NCI-H345 treated with DMSO at 0.1 percent for 48 hours (cell line): ENCODE measurements around the gene CALHM4.
"Not testable (repeated sequence)": the region's sequence is repeated elsewhere in the genome, so short reads cannot be mapped to it uniquely, and the experiment has no call there.

ENCODE experiments used
- DNase-seq: peaks from one replicate; lab custom pipeline; 2025; ENCODE audit not compliant: unreplicated experiment; lab: John Stamatoyannopoulos, UW

CALHM4 gene

DNA sequence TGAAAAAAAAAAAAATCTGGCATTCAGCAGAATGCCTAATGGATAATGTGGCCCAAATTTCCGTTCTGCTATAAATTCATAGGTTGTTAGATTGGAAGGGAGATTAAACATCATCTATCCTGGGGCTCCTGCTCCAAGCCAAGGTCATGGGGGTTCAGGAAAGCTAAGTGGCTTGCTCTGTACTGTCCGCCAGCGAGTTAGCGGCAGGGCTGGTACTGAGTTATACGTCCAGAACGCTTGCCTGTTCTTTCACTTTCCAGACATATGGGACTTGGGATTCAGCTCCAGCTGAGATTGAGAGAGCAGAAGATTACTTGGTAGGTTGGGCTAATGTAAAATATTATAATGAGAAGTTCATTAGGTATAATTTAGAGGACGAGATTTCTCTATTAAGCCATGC lies 18.6 kb downstream of the CALHM4 start:
- DNase-seq = no peak

DNA sequence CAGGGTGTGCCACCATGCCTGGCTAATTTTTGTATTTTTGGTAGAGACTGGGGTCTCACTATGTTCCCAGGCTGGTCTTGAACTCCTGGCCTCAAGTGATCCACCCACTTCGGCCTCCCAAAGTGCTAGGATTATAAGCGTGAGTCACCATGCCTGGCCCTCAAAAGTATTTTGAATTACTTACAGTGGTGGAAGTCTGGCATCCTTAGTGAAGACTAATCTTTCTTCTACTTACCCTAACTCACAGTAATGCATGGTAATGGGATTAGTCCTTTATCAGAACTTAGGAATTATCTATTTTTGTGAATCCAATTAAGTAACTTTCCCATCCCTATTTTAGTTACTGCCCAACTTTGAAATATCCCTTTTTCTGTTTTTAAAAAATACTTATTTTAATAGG lies 21.7 kb downstream of the CALHM4 start:
- no peak for DNase-seq

GRCh38 chr6:116577486-116577885 lies 23.9 kb downstream of the CALHM4 start:
- DNase-seq = no peak

- no peak for DNase-seq
Measured at GRCh38 chr6:116578335-116578734, 24.8 kb downstream of the CALHM4 start.

DNA sequence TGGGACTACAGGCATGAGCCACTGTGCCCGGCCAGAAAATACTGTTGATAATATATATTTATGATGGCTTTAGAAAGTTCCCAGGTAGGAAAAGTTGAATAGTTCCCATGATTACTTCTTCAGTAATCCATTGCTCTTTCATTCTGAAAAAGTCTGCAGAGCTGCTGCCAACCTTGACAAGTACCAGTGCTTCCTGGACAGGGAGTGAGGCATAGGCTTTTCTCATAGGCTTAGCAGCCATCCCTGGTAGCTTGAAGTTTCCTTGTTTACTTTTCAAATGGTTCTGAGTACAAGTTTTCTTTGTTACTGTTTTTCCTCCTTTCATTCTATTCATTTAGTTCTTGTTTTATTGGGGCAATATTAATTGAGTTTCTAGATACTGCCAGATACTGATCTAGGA lies 25.6 kb downstream of the CALHM4 start:
- DNase-seq = no peak

DNA sequence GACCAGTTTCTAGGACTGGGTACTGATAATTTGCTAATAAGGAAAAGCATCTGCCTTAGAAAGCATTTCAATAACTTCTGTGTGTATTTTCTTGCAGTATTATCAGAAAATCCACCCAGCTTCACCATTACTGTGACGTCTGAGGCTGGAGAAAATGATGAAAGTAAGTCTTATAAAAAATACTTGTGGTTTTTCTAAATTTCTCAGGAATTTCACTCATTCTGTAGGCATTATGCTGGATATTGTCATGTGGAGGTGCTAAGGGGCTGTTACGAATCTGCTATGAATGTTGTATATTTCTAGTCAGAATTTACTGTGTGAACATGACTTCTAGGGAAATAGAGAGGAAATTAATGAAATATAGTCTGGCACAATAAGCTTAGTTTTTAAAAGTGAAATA lies 26.6 kb downstream of the CALHM4 start:
- DNase-seq = no peak

DNA sequence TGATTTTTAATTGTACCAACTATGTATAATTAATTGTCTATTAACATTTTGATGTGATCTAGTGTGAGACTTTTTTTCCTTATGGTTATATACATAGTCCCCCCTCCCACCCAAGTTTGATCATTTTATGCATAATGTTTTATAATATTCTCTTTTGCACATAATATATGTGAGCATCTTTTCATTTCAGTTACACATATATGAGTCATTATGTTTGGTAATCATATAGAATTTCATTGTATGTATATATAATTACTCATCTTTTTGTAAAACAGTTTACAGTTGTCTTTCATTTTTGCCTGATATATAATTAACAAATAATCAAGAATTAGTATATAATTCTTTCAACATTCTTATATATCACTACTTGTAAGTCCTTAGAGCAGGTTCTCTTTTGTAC lies 32.7 kb downstream of the CALHM4 start:
- no peak for DNase-seq

GRCh38 chr6:116586738-116587137 lies 33.2 kb downstream of the CALHM4 start:
- no peak for DNase-seq

DNA sequence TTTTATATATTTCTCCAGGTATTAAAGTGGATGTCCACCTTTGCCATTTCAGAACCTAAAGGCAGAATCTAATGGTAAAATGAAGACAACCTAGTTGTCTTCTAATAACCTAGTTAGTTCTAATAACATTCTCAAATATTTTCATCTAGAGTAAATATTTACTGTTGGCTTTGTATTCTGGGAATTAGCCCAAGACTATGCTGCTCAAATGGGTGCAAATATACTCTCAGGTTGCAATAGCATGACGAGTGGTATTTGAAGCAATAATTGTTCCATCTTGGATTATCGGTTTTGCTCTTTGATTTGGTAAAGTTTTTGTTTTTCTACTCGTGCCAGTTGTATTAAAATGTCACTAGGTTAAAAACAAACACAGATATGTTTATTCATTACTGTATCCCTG lies 41.7 kb downstream of the CALHM4 start:
- no peak for DNase-seq

DNA sequence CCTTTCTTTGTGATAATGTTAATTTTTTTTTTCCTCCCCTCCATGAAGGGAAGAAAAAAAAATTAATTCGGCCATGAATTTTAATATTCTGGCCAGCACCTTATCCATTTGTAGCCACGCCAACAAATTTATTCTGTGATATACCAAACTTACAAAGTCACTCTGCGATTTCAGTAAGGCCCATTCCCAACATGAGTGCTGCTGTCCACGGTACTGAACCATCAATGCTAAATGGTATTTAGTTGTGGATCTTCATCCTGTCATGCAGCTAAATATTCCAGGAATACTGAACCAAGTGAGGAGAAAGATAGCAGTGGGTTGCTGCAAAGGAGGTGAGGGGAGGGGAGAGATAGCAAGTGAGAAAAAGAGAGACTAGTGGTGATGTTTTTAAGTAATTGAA lies 43.3 kb downstream of the CALHM4 start:
- DNase-seq = no peak

- not testable (repeated sequence) for DNase-seq
Measured at GRCh38 chr6:116603916-116604315, 50.4 kb downstream of the CALHM4 start.

DNA sequence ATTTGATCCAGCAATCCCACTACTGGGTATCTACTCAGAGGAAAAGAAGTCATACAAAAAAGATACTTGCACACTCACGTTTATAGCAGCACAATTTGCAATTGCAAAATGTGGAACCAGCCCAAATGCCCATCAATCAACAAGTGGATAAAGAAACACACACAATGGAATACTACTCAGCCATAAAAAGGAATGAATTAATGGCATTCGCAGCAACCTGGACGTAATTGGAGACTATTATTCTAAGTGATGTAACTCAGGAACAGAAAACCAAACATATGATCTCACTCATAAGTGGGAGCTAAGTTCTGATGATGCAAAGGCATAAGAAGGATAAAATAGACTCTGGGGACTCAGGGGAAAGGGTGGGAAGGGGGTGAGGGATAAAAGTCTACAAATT lies 51.3 kb downstream of the CALHM4 start:
- DNase-seq = not testable (repeated sequence)

GRCh38 chr6:116605935-116606334 lies 52.4 kb downstream of the CALHM4 start:
- DNase-seq = no peak
